IPS DF 4.7 (cell line): ENCODE measurements around the gene ADPGK.

ENCODE experiments used
- DNase-seq: peaks from one replicate; pipeline ENCODE4 v3.0.0-alpha.2; 2013; ENCODE audit warnings: low spot score; ENCODE audit errors: extremely low read depth

ADPGK gene

GRCh38 chr15:72790302-72790910, 6.8 kb upstream of the ADPGK start:
- DNase-seq: no peak

- no peak for DNase-seq
These were observed 4.0 kb upstream of the ADPGK start for GRCh38 chr15:72787526-72787925.

GRCh38 chr15:72786676-72787345, 3.3 kb upstream of the ADPGK start:
- no peak for DNase-seq

GRCh38 chr15:72786242-72786641, 2.7 kb upstream of the ADPGK start:
- DNase-seq: no peak

GRCh38 chr15:72785841-72786240, 2.3 kb upstream of the ADPGK start:
- no peak for DNase-seq

GRCh38 chr15:72785432-72785831, 1.9 kb upstream of the ADPGK start:
- DNase-seq: no peak

- no peak for DNase-seq
These were observed 908 bp upstream of the ADPGK start for GRCh38 chr15:72784456-72784876.

- DNase-seq: no peak
These were observed 436 bp downstream of the ADPGK start for GRCh38 chr15:72783004-72783639.

GRCh38 chr15:72782274-72783003, 1.1 kb downstream of the ADPGK start:
- DNase-seq: no peak

- DNase-seq: no peak
These were observed 1.9 kb downstream of the ADPGK start for GRCh38 chr15:72781631-72782030.

- DNase-seq: no peak
These were observed 4.8 kb downstream of the ADPGK start for GRCh38 chr15:72778796-72779195.

- no peak for DNase-seq
These were observed 8.7 kb downstream of the ADPGK start for GRCh38 chr15:72774696-72775383.

GRCh38 chr15:72771329-72771725, 12.2 kb downstream of the ADPGK start:
- DNase-seq: no peak

- no peak for DNase-seq
These were observed 12.8 kb downstream of the ADPGK start for GRCh38 chr15:72770673-72771328.

- DNase-seq: no peak
These were observed 16.8 kb downstream of the ADPGK start for GRCh38 chr15:72766780-72767179.

GRCh38 chr15:72766025-72766424, 17.5 kb downstream of the ADPGK start:
- DNase-seq: no peak

GRCh38 chr15:72764656-72765055, 18.9 kb downstream of the ADPGK start:
- no peak for DNase-seq

- DNase-seq: no peak
These were observed 22.8 kb downstream of the ADPGK start for GRCh38 chr15:72760590-72761260.

GRCh38 chr15:72758182-72758581, 25.4 kb downstream of the ADPGK start:
- DNase-seq: no peak

GRCh38 chr15:72754096-72754495, 29.5 kb downstream of the ADPGK start:
- DNase-seq: no peak
